Stimulated activated CD4-positive, alpha-beta T cell treated with anti-CD3 and anti-CD28 coated beads, Interleukin-1b, Interleukin-23, amount 100 ng/mL, for 24 hours (primary cell): ENCODE measurements around the gene PRDM16.

Experiments used
- DNase-seq, 4 experiments: peaks; one replicate each; pipeline ENCODE4 v3.0.0-alpha.2; 2020; ENCODE audit warnings: low read depth in 4 of 4, low spot score in 1 of 4

PRDM16 gene

GRCh38 chr1:3455670-3456448 lies 386.9 kb downstream of the PRDM16 start:
- DNase-seq: no peak

DNA sequence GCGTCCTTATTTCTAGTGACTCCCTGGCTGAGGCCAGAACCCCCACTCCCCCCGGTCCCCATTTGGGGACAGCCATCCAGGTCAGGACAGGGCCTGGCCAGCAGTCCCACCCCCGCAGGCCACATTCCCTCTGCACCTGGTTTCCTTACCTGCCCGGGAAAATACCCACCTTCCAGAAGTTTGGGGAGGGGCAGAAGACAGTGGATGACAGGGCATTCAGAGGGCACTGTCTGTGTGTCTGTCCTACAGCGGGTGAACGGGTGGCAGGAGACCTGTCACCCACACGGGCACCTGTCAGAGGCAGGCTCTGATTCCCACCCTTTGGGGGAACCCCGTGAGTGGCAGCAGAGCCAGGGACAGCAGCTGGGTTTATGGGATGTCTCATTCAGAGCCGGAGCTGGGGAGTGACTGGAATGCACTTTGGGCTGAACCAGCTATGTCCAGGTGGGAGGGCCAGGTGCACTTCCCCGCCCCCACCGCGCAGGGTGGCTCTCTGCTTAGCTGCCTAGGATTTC lies 387.5 kb downstream of the PRDM16 start:
- DNase-seq: no peak

DNA sequence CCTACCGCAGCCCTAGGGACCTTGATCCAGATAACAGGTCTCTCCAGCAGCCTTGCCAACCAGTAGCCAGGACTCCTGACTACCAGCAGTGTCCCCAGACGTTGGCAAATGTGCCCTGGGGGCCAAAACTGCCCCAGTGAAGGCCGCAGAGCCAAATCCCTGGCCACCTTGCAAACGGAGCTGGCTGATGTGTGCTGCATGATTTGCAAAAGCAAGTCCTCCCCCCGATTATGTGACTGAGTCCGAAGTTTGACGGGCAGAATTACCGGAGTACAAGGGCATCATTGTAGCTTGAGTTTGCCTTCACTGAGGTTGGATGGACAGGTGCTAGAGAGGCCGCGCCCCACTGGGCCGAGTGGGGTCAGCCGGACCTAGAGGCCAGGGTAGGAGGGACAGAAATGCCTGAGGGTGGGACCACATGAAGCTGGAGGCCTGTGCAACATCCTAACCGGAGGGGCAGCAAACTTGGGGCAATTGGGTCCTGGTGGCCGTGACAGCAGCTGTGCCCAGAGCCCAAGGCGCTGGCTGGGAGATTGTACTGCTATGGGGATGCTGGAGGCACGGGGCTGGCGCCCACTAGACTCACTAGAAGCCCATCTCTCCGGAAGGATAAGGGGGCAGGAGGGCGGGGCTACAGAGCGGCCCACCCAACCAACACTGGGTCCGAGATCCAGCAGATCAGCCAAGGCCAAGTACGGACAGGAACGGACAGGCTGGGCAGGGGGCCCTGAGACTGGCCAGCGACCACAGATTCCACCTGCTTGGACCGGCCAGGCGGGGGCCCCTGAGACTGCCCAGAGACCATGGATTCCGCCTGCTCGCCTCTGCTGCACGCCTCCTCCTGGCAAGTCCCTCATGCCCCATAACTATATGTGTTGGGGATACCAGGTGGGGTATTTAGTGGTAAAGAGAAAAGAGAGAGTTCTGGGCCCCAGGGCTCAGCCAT lies 388.2 kb downstream of the PRDM16 start:
- DNase-seq: no peak

DNA sequence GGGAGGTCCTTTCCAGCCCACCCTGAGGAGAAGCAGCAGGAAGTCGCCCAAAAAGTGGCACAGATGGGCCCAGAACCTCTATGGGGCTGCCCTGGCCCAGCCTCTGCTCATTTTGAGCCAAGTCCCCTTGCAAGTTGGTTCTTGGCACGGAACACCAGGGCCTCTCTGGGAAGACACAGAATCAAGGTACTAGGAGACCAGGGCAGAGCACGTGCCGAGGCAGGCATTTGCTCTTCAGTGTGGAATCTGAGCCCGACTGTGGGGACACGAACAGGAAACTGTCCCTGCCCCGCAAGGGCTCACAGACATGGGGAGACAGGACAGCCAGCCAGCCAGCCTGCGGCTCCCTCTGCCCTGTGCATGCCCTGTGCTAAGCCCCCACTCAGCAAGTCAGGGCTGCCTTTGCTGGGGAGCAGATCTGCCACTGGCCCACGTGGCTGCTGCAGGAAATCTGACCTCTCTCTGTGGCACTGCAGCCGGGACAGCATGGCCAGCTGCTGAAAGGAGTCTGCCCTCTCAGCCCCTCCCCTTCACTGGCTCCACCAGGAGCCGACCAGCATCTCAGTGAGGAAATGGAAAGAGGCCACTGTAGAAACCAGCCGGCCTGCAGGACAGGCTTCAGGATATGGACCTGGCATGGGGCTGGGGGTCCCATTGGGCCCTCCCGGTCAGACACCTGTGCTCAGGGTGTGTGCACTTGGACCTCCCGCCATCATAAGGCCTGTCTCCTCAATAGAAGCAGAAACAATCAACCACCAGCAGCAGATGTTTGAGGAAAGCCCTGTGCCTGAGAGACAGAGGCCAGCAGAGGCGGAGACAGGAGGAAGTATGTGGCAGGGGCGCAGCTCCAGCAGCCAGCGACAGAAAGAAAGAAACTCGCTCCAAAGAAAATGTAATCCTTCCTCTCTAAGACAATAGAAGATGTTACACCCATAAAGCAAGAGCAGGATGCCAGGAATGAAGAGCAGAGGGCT lies 389.2 kb downstream of the PRDM16 start:
- no peak for DNase-seq

- no peak for DNase-seq
Observed at GRCh38 chr1:3459051-3459908, 390.3 kb downstream of the PRDM16 start.

GRCh38 chr1:3459940-3460671 lies 391.1 kb downstream of the PRDM16 start:
- no peak for DNase-seq

DNA sequence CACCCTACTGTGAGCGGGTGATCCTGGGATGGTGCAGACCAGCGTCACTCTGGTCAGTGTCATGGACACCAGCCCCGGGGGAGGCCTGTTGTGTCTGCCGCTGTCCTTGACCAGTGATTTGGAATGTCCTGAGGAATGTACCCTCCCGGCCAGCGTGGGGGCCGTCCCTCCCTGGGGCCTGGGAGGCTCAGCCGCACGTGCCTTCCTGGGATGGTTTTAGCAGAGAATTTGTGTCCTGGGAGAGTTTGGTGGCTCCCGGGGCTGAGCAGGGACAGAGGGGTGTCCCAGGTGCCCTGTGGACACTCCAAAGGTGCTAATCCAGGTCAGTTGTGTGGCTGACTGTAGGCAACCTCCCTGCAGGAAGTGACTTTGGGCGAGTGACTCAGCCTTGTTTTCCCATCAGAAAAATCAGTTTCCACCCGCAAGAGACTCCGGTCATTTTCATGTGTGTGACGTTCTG lies 391.7 kb downstream of the PRDM16 start:
- DNase-seq: no peak

DNA sequence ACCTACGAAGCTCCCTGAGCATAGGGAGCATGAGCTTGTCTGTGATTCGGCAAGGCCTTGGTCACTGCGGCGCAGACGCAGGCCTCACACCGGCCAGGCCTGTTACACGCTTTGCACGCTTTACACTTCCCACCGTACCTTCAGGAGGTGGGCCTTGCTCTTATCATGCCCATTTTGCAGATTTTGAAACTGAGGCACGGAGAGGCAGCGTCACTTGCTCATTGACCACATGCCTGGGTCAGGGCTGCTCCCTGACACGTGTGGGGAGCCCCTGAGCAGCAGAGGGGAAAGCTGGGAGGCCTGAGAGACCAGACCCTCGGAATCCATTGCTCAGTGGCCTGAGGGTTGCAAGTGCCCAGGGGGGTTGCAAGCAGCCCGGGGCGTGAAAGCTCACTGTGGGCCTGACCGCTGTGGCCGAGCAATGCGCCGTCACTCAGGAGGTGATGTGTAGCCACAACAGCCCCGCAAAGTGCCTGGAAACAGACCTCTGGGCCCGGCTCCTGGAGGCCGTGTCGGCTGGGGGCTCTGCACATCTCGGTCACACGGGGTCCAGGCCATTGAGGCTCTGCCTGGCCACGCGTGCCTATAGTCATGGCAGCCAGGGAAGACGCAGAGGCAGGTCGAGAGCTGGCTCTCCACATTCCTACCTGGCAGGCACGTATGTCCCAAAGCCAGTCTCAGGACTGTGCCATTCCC lies 392.4 kb downstream of the PRDM16 start:
- DNase-seq: no peak

- no peak for DNase-seq
Observed at GRCh38 chr1:3461934-3462275, 392.9 kb downstream of the PRDM16 start.

DNA sequence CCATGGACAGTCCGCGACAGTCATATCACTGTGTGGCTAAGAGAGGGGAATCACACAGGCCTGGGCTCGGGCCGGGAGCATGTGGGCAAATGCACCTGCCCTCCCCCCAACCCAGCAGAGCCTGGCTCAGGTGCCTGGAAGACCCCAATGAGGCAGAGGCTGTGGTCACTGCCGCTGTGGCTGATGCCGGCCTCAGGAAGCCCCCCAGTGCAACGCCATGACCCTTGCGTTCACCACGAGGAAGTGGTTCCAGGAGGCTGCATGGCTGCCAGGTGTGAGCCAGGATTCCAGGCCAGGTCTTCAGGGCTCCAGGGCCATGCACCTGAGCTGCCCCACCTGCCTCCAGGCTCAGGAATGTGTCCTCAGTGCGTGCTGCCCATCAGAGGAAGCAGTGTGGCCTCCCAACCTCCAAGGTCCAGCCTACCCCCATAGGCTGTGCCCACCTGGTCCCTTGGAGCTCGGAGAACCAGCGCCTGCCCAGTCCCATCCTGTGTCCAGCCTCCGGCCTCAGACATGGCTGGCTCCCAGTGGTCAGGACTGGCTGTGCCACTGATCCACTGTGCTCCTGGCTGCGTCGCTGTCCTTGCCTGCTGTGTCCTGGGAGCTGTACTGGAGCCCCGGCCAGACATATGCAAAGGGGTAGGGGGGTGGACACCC lies 393.5 kb downstream of the PRDM16 start:
- DNase-seq: no peak

DNA sequence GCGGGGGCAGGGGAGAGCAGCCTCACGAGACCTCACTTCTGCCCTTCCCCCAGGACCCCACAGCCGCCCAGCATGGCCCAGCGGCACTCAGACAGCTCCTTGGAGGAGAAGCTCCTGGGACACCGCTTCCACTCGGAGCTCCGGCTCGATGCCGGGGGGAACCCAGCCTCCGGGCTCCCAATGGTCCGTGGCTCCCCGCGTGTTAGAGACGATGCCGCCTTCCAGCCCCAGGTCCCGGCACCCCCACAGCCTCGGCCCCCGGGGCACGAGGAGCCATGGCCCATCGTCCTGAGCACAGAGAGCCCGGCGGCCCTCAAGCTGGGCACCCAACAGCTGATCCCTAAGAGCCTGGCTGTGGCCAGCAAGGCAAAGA lies 394.0 kb downstream of the PRDM16 start:
- no peak for DNase-seq

DNA sequence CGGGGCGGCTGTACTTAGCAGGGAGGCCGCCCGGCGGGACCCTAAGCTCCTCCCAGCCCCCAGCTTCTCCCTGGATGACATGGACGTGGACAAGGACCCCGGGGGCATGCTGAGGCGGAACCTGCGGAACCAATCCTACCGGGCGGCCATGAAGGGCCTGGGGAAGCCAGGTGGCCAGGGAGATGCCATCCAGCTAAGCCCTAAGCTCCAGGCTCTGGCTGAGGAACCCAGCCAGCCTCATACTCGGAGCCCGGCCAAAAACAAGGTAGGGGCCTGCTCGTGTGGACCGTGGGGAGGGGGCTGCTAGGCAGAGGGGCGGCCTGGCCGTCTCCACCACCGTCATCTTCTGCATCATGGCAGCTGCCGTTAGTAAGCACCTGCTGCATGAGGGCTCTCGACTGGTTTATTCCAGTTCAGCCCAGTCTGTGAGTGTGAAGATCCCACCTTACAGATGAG lies 394.4 kb downstream of the PRDM16 start:
- no peak for DNase-seq

GRCh38 chr1:3463891-3464648 lies 395.1 kb downstream of the PRDM16 start:
- no peak for DNase-seq

- no peak for DNase-seq
Observed at GRCh38 chr1:3464649-3465025, 395.6 kb downstream of the PRDM16 start.

DNA sequence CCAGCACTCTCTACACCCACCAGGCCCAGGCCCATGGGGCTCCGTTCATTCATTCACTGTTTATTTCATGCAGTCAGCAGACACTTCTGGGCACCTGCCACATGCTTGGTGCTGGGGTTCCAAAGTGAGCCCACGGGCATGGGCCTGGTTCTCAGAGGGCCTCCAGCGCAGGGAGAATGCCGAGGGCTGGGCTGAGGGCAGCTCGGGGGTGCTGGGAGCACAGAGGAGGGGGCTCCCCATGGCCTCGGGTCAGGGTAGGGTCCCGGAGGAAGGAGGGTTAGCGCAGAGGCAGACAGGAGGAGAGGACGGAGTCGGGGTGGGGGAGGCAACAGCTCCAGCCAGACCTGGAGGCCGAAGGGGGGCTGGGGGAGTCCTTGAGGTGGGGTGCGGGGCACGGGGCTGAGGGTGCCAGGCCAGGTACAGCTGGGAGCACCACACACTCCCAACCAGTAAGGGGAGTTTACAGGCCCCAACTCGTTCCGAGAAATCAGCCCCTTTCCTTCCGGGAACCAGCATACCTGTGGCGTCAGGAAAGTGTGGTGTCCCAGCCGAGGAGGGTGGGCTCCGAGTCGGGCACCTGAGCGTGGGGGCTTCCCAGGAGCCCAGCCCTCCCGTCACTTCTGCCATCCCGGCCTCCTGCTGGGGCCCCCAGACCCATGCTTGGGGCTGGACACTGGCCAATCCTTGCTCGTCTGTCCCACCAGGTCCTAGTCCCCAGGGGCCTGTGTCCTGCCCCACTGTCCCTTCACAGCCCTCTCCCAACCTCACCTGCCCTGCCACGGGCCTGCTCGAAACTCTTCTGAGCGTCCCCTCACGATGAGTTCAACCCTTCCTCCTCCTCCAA lies 396.3 kb downstream of the PRDM16 start:
- DNase-seq: no peak

DNA sequence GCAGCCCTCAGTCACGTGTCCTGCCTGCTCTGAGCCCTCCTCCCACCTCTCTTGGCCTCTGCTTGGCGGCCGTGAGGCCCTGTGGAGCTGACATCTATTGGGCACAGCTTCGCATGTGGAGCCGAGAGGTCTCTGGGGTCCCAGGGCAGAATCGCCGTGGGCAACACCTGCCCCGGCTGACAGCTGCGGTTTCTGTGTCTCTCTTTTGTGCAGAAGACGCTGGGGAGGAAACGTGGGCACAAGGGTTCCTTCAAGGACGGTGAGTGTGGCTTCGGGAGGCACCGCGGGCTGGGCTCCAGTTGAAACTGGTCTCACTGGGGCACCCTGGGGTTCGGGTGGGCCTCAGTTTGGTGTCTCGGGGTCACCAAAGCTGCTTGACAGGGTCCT lies 396.9 kb downstream of the PRDM16 start:
- DNase-seq: no peak
